Small intestine (tissue), 7 donors: ENCODE measurements around the gene SURF6. TPM values are rescaled to one million over a fixed set of nuclear protein-coding genes. Genes with fewer than 3 reads are reported as not detected.
A peak's percentile ranks its signal among the peaks of the same experiment; 100 is the strongest.

Experiments used
- DNase-seq, 2 donors: peaks; one replicate each; pipeline versions ENCODE4 v3.0.0 to v3.0.0-alpha.2; 2013
- FAIRE-seq: peaks from 2 replicates; lab custom pipeline; 2012; peaks lifted over from hg19 to GRCh38; lab: Jason Lieb, UNC
- H3K27ac ChIP-seq, 3 donors: one replicate each; pipeline ENCODE4 v1.5.1; 2013; ENCODE audit warnings: low read length in 2 of 3, mild to moderate bottlenecking in 2 of 3, control low read depth in 1 of 3, inconsistent platforms in 1 of 3, low read depth in 1 of 3, moderate library complexity in 1 of 3
- H3K27me3 ChIP-seq, 3 donors: one replicate each; pipeline ENCODE4 v1.6.1; 2013; ENCODE audit warnings: low read length in 3 of 3, inconsistent platforms in 1 of 3; ENCODE audit not compliant: control insufficient read depth in 3 of 3, insufficient read depth in 3 of 3
- H3K36me3 ChIP-seq, 3 donors: one replicate each; pipeline ENCODE4 v1.6.1; 2013; ENCODE audit warnings: low read length in 3 of 3, inconsistent platforms in 1 of 3, low read depth in 1 of 3, mild to moderate bottlenecking in 1 of 3, moderate library complexity in 1 of 3; ENCODE audit not compliant: control insufficient read depth in 3 of 3, insufficient read depth in 2 of 3
- H3K4me1 ChIP-seq, 3 donors: one replicate each; pipeline ENCODE4 v1.6.1; 2013; ENCODE audit warnings: low read length in 2 of 3, inconsistent platforms in 1 of 3, low read depth in 1 of 3, mild to moderate bottlenecking in 1 of 3, moderate library complexity in 1 of 3; ENCODE audit not compliant: control insufficient read depth in 3 of 3, insufficient read depth in 2 of 3
- H3K4me3 ChIP-seq, 3 donors: one replicate each; pipeline ENCODE4 v1.5.1; 2013; ENCODE audit warnings: low read length in 3 of 3, control low read depth in 1 of 3, inconsistent platforms in 1 of 3, low read depth in 1 of 3, mild to moderate bottlenecking in 1 of 3, moderate library complexity in 1 of 3
- H3K9me3 ChIP-seq, 2 donors: one replicate each; pipeline ENCODE4 v1.6.1; 2013; ENCODE audit warnings: low read depth in 1 of 2, low read length in 1 of 2; ENCODE audit not compliant: control insufficient read depth in 2 of 2, insufficient read depth in 1 of 2
- WGBS, 3 donors: extraction: QIAGEN DNeasy Blood & Tissue Kit; methylation state at CpG; one replicate each; pipeline ENCODE4 v1.1.7; 2013; 5-methylcytosine and 5-hydroxymethylcytosine counted together
- polyA plus RNA-seq, 4 donors: library from polyadenylated mRNA; stranded (reverse) in 3 of 4; unstranded in 1 of 4; fragments of 200-250 nt in 3 of 4; fragments of 120-200 nt in 1 of 4; gene quantifications; one replicate each; pipeline versions ENCODE4 v1.2.1 to v1.2.3, GENCODE V29; 2013
- donor health status: healthy with polysubstance abuse.
- donor health status: control.
- donor health status: control.
- donor health status: Bipolar disorder and iron deficiency.
- donor health status: healthy.

SURF6 gene
- polyA plus RNA-seq, 4 donors: 23.2 to 48.0 (median 37.0) TPM

GRCh38 chr9:133355881-133356357, 19.9 kb upstream of the SURF6 start:
- DNase-seq: no peak
- Histone ChIP-seq H3K4me3 (peak overlapping the region; percentile 77 to 82 (median 79)), H3K27me3 (no peaks in the 10 kb centered on the region), H3K4me1 (peaks cover 0 to 48% (median 2%) of the 10 kb centered on the region in 3 donors), H3K9me3 (no peaks in the 10 kb centered on the region), H3K36me3 (peaks cover 5 to 77% (median 10%) of the 10 kb centered on the region in 3 donors), H3K27ac (peak overlapping the region in 2 of 3 donors; percentile 15 to 75)
- FAIRE-seq: no peak
- 0% methylated on average over 26 to 31 of the region's 31 CpGs for WGBS, 3 donors

- WGBS, 3 donors: 85 to 89% (median 87%) methylated on average over 7 of the region's 7 CpGs
- Histone ChIP-seq H3K4me1 (peaks cover 0 to 36% (median 2%) of the 10 kb centered on the region in 3 donors), H3K27me3 (no peaks in the 10 kb centered on the region), H3K27ac (no peak overlapping the region), H3K4me3 (no peak overlapping the region), H3K36me3 (peaks cover 16 to 74% (median 17%) of the 10 kb centered on the region in 3 donors), H3K9me3 (no peaks in the 10 kb centered on the region)
- DNase-seq: no peak
- no peak for FAIRE-seq
These were observed 18.8 kb upstream of the SURF6 start for GRCh38 chr9:133354766-133355165.

GRCh38 chr9:133353548-133353947, 17.6 kb upstream of the SURF6 start:
- H3K27me3 ChIP-seq: no peaks in the 10 kb centered on the region
- peaks cover 0 to 33% (median 4%) of the 10 kb centered on the region in 3 donors for H3K4me1 ChIP-seq
- peaks cover 16 to 72% (median 17%) of the 10 kb centered on the region in 3 donors for H3K36me3 ChIP-seq
- DNase-seq (no peak), FAIRE-seq (no peak)
- no peak overlapping the region for H3K4me3 ChIP-seq
- no peak overlapping the region for H3K27ac ChIP-seq
- 73 to 83% (median 82%) methylated on average over 5 of the region's 5 CpGs for WGBS, 3 donors
- no peaks in the 10 kb centered on the region for H3K9me3 ChIP-seq

GRCh38 chr9:133352635-133353340, 16.8 kb upstream of the SURF6 start:
- DNase-seq (no peak), FAIRE-seq (no peak)
- Histone ChIP-seq H3K4me1 (peaks cover 0 to 25% (median 4%) of the 10 kb centered on the region in 3 donors), H3K27me3 (no peaks in the 10 kb centered on the region), H3K4me3 (no peak overlapping the region), H3K36me3 (peaks cover 16 to 67% (median 17%) of the 10 kb centered on the region in 3 donors), H3K27ac (no peak overlapping the region), H3K9me3 (no peaks in the 10 kb centered on the region)
- 69 to 70% (median 70%) methylated on average over 8 of the region's 8 CpGs for WGBS, 3 donors

GRCh38 chr9:133351908-133352634, 16.1 kb upstream of the SURF6 start:
- Histone ChIP-seq H3K9me3 (no peaks in the 10 kb centered on the region), H3K27me3 (no peaks in the 10 kb centered on the region), H3K36me3 (peaks cover 16 to 60% (median 17%) of the 10 kb centered on the region in 3 donors), H3K4me1 (peaks cover 0 to 18% (median 4%) of the 10 kb centered on the region in 3 donors), H3K27ac (no peak overlapping the region), H3K4me3 (no peak overlapping the region)
- FAIRE-seq: no peak
- 74 to 80% (median 77%) methylated on average over 14 of the region's 14 CpGs for WGBS, 3 donors
- DNase-seq: no peak

- Histone ChIP-seq H3K27me3 (no peaks in the 10 kb centered on the region), H3K4me3 (no peak overlapping the region), H3K4me1 (peaks cover 0 to 20% (median 8%) of the 10 kb centered on the region in 3 donors), H3K27ac (no peak overlapping the region), H3K9me3 (no peaks in the 10 kb centered on the region), H3K36me3 (peaks cover 16 to 61% (median 17%) of the 10 kb centered on the region in 3 donors)
- WGBS, 3 donors: 92 to 100% (median 94%) methylated on average over 3 of the region's 3 CpGs
- DNase-seq: no peak
- no peak for FAIRE-seq
These were observed 15.5 kb upstream of the SURF6 start for GRCh38 chr9:133351526-133351907.

- FAIRE-seq (no peak), DNase-seq (no peak)
- Histone ChIP-seq H3K36me3 (peaks cover 16 to 75% (median 19%) of the 10 kb centered on the region in 3 donors), H3K27me3 (no peaks in the 10 kb centered on the region), H3K4me1 (peaks cover 0 to 18% (median 9%) of the 10 kb centered on the region in 3 donors), H3K4me3 (peak overlapping the region in 1 of 3 donors; percentile 73), H3K9me3 (no peaks in the 10 kb centered on the region), H3K27ac (no peak overlapping the region)
- 71 to 78% (median 74%) methylated on average over 15 of the region's 15 CpGs for WGBS, 3 donors
These were observed 14.1 kb upstream of the SURF6 start for GRCh38 chr9:133349965-133350616.
